Stimulated activated CD4-positive, alpha-beta T cell treated with anti-CD3 and anti-CD28 coated beads, TNF-alpha, amount 100 ng/mL, for 48 hours (primary cell): ENCODE results near the gene SLC7A6.

Experiments used
- DNase-seq, 3 donors: peaks; one replicate each; pipeline ENCODE4 v3.0.0-alpha.2; 2020; ENCODE audit warnings: low read depth in 3 of 3

Gene SLC7A6

GRCh38 chr16:68235108-68235886 lies 29.0 kb upstream of the SLC7A6 start:
- DNase-seq, result no peak

- DNase-seq, result no peak
Observed at GRCh38 chr16:68235887-68236136, 28.5 kb upstream of the SLC7A6 start, which contains the start of gene ESRP2. ESRP2 (minus strand) TSS chr16:68236127; CDS start chr16:68236045, 82 bp downstream.

- peak in 1 of 3 donors; percentile 31 for DNase-seq
Observed at GRCh38 chr16:68236137-68236825, 28.0 kb upstream of the SLC7A6 start.

GRCh38 chr16:68236826-68237242 lies 27.5 kb upstream of the SLC7A6 start:
- DNase-seq, result no peak

- DNase-seq, result peak; percentile 83 to 88 (median 86)
Observed at GRCh38 chr16:68237243-68238028, 26.9 kb upstream of the SLC7A6 start.

GRCh38 chr16:68238029-68238345 lies 26.3 kb upstream of the SLC7A6 start:
- no peak for DNase-seq

- no peak for DNase-seq
Observed at GRCh38 chr16:68242085-68242484, 22.2 kb upstream of the SLC7A6 start.

GRCh38 chr16:68242926-68243858 lies 21.1 kb upstream of the SLC7A6 start:
- DNase-seq, result no peak

- no peak for DNase-seq
Observed at GRCh38 chr16:68244481-68244902, 19.8 kb upstream of the SLC7A6 start.

- DNase-seq, result peak; percentile 93 to 98 (median 96)
Observed at GRCh38 chr16:68244903-68245853, 19.1 kb upstream of the SLC7A6 start, which contains the start of gene PLA2G15. PLA2G15 (plus strand) TSS chr16:68245373; CDS start chr16:68245427, 54 bp downstream.

GRCh38 chr16:68246121-68246520 lies 18.2 kb upstream of the SLC7A6 start:
- no peak for DNase-seq

- DNase-seq, result no peak
Observed at GRCh38 chr16:68246666-68247065, 17.7 kb upstream of the SLC7A6 start.

GRCh38 chr16:68247400-68247799 lies 16.9 kb upstream of the SLC7A6 start:
- no peak for DNase-seq

GRCh38 chr16:68247932-68248331 lies 16.4 kb upstream of the SLC7A6 start:
- no peak for DNase-seq

GRCh38 chr16:68249371-68249770 lies 15.0 kb upstream of the SLC7A6 start:
- DNase-seq, result no peak

- DNase-seq, result no peak
Observed at GRCh38 chr16:68250951-68251350, 13.4 kb upstream of the SLC7A6 start.

GRCh38 chr16:68251832-68252231 lies 12.5 kb upstream of the SLC7A6 start:
- no peak for DNase-seq

- DNase-seq, result no peak
Observed at GRCh38 chr16:68252383-68252782, 11.9 kb upstream of the SLC7A6 start.

- DNase-seq, result no peak
Observed at GRCh38 chr16:68253721-68254120, 10.6 kb upstream of the SLC7A6 start.

- no peak for DNase-seq
Observed at GRCh38 chr16:68255712-68256111, 8.6 kb upstream of the SLC7A6 start.
